CD4-positive, alpha-beta T cell treated with Interleukin-21 for 1 hour (primary cell): ENCODE measurements around the gene PDE6G.
A peak's percentile ranks its signal among the peaks of the same experiment; 100 is the strongest.

Experiments used
- DNase-seq: peaks from one replicate; pipeline ENCODE4 v3.0.0-alpha.2; 2020

The PDE6G gene

GRCh38 chr17:81686614-81687013 is 30.3 kb upstream of the PDE6G start:
- DNase-seq, result no peak

DNA sequence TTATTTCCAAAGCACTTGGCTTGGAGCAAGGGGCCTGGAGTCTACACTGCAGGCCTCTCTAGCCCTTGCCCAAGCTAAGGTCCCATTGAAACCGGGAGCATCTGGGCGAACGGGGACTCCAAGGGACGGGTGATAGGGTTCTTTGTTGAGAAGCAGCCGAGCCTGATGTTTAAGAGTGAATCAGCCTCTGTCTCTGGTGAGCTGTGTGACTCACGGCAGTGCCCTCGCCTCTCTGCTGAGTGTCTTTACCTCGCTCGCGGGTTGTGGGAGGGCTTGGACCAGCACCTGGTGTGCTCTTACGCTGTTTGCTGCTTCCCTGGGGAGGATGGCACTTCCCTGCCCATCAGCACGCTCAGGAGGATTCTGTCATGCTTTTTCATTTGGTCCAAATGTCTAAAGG is 28.8 kb upstream of the PDE6G start:
- DNase-seq, result no peak

GRCh38 chr17:81684442-81684911 is 28.1 kb upstream of the PDE6G start:
- no peak for DNase-seq

- peak; percentile 99 for DNase-seq
Observed at GRCh38 chr17:81683584-81684441, 27.5 kb upstream of the PDE6G start, which contains the start of the genes ARL16 and HGS. Gene ARL16, minus strand, starts transcription at chr17:81683797. Its CDS starts 44 bp downstream, at chr17:81683753. Gene HGS, plus strand, starts transcription at chr17:81684011. Its CDS starts 56 bp downstream, at chr17:81684067.

DNA sequence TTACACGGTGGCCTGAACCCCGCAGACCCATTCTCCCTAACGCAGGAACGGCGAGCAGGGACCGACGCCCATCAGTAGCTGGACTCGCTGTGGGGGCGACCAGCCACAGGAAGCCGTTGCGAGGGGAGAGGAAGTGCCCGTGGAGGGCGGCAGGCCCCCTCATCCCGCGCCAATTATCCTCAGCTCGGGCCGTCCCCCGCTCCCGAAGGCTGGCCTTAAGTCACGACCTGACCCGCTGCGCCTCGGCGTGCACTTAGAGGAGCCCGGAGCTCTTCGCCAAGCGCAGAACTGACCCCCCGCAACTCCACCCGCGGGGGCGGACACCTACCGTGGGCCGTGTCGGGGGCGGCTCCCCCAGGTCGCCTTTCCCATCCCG is 26.9 kb upstream of the PDE6G start:
- DNase-seq, result no peak

GRCh38 chr17:81682565-81683207 is 26.3 kb upstream of the PDE6G start:
- no peak for DNase-seq

DNA sequence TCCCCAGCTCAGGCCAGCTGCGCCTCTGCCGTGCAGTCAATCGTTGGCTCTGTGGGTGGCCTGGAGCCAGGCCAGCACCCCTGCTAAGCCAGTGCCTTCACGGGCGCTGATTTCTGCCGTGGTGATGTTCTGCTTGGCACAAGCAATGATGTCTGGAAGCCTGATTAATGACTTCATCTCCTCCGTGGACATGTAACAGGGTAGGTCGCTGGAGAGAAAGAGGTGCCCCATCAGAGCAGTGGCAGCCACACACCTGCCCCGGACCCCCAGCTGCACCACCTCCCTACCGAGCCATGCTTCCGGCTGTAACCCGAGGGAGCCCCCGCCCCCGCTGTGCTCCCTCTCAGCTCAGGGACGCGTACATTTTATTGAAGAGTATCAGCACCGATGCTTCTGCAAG is 25.3 kb upstream of the PDE6G start:
- DNase-seq, result no peak

DNA sequence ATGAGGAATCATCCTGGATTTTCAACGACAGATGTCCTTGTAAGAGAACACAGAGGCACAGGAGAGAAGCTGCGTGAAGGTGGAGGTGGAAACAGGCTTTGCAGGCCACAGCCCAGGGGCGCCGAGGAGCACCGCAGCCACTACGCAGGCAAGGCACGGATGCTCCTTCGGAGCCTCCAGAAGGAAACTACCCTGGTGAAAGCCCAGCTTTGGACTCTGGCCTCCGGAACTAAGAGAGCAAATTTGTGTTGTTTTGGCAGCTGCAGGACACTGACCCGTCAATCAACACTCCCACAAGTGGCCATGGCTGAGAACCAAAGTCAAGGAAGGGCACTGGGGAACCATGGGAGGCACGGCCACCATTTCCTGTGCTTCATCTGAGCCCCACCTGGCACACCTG is 23.8 kb upstream of the PDE6G start:
- no peak for DNase-seq

GRCh38 chr17:81676906-81677305 is 20.6 kb upstream of the PDE6G start:
- no peak for DNase-seq

- DNase-seq, result peak; percentile 45
Observed at GRCh38 chr17:81675515-81676221, 19.3 kb upstream of the PDE6G start.

DNA sequence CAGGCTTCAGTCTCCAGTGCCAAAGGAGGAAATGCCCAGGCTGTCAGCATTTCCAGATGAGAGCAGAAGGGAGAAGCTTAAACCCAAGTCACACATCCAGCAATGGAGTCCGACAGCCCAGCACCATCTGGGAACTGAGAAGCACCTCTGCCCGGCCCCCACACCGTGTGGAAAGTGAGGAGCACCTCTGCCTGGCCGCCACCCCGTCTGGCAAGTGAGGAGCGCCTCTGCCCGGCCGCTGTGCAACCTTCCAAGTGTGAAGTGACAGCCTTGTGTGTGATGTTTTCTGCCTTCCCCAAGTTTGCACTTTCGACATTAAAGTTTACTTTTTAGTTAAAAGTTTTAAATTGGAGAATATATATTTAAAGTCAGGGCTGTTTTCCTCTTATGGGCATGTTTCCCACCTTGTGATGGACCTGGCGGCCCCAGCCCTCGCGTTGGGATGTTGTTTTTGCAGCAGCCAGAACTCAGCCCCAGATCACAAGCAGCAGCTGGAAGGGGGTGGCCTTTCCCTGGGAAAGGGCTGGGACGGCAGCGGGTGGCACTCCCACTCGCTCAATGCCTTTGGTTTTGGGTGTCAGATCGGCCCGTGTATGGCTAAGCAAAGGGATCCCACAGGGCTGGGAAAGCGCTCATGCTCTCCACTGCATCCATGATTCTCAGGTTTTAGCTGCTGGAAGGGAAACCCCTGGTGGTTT is 17.4 kb upstream of the PDE6G start:
- no peak for DNase-seq

DNA sequence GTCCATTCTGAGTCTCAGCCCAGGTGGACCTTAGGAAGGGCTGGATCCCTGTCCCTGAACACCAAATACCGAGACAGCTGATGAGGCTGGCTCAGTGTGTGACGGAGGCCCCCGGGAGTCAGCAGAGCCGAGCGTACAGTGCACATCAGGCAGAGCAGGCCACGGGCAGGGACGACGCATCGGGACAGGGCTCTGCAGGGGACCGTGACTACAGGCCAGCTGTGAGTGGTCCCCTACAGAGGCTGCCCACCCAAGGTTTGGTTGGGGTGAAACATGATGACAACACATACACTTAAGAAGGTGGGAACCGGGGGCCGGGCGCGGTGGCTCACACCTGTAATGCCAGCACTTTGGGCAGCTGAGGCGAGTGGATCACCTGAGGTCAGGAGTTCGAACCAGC is 16.6 kb upstream of the PDE6G start:
- no peak for DNase-seq

DNA sequence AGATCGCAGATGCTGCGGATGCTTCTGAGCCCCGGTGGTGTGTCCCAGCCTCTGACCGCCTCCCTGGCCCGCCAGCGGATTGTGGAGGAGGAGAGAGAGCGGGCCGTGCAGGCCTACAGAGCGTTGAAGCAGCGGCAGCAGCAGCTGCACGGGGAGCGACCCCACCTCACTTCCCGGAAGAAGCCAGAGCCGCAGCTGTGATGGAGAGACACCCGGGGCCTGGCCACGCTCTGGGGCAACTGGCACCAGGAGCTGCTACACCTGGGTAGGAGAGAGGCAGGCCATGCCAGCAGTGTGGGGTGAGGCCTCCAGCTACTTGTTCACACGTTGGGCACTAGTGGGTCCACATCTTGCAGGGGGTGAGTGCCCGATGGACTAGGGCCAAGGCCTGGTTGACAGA is 16.2 kb upstream of the PDE6G start:
- DNase-seq, result no peak

GRCh38 chr17:81667754-81668153 is 11.4 kb upstream of the PDE6G start:
- DNase-seq, result no peak

DNA sequence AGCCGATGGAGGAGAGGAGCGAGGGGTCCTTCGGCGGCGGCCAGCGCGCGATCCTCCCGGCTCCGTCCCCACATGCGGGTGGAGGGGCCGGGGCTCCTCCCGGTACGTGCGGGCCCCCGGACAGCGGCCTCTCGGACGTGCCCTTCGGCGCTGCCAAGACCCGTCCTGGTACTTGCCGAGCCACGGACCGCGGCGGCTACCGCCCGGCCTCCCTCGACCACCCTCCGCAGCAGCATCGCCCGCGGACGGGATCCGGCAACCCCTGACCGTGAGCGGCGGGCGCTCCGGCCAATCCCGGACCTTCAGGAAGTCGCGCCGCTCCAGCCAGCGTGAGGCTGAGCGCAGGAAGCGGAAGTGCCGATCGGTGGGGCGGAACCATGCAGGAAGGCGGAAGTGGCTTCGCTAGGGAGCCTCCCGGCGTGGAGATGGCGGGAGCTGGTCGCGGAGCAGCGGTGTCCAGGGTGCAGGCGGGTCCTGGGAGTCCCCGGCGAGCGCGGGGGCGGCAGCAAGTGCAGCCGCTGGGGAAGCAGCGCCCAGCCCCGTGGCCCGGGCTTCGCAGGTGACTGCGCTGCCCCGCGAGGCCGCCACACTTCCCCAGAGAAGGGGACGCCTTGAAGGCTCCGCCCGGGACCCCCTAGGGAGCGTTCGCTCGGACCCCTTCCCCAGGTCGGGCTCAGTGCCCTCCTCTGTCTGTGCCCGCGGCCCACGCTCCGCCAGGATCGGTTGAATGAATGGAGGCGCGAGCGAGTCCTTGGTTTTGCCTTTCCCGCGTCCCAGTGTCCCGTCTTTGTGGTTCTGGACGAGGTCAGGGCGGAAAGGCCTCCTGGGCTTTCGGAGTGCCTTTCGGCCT is 10.2 kb upstream of the PDE6G start, which contains the start of the genes CCDC137 and OXLD1:
TSS of gene CCDC137 (plus strand) at position 396 of the 850 bp plus-strand sequence. CDS start at position 426, 30 bp downstream.
TSS of gene OXLD1 (minus strand) at position 264 of the 850 bp plus-strand sequence. CDS start at position 236, 28 bp downstream.
- DNase-seq, result peak; percentile 92

- peak; percentile 28 for DNase-seq
Observed at GRCh38 chr17:81666092-81666341, 9.7 kb upstream of the PDE6G start.

DNA sequence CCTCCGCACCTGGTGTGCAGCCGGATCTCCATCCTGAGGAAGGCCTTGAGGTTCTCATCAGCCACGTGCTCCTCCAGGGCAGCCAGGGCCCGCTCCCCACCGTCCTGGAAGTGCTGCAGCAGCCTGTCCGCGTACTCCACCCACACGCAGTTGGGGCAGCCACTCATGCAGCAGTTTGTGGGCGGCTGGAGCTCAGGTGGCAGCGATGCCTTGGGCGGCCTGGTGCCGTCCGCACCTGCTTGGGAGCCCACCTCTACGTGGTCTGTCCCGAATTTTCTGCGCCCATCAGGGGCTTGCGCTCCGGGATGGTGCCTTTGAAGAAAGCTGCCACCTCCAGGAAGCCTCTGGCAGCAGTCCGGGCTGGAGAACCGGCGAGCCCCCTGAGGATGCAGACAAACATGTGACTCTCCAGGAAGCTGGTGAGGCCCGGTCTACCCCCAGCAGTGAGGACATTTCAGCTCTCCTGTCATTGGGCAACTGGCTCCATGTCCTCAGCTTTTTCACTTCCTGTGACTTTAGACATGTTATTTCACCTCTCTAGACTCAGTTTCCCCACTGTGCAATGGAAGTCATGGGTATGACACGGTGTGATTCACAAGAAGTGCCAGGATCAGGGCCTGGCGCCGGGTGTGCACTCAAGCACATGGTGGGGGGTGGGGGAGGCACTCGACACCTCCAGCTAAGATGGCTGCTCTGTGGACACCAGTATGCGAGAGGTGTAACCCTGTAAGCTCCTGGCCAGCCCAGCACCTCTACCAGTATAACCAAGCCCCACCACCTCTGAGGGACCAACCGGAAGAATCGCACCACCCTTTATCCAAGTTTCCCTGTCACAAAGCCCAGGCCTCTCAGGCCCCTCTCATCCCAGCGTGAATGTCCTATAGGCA is 9.1 kb upstream of the PDE6G start:
- peak; percentile 40 for DNase-seq

DNA sequence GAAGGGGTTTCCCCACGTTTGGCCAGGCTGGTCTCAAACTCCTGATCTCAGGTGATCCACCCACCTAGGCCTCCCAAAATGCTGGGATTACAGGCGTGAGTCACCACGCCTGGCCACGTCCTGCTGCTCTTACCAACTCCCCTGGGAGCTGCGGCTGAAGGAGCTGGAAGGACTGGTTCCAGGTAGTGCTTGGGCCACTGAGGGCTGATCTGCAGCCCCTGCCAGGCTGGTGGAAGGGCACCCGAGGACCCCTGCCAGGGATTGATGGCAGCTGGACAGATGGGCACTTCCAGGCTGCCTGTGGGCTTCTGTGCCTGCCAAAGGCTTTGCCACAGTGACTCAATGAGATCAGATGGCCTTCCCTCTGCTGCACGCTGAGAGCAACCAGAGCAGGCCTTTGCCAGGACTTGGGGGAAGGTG is 7.7 kb upstream of the PDE6G start:
- no peak for DNase-seq

- no peak for DNase-seq
Observed at GRCh38 chr17:81662002-81662401, 5.7 kb upstream of the PDE6G start.

- no peak for DNase-seq
Observed at GRCh38 chr17:81660441-81660840, 4.1 kb upstream of the PDE6G start.

DNA sequence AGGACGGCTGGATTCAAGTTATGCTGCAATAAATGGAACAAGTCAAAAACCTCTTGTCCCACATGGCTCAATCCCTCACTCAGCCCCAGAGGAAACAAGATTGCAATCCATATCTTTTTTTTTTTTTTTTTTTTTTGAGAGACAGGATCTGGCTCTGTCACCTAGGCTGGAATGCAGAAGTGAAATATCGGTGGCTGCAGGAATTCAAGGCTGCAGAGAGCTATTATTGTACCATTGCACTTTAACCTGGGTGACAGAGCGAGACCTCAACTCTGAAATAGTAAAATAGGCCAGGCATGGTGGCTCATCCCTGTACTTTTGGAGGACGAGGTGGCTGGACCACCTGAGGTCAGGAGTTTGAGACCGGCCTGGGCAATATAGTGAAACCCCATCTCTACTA is 2.7 kb upstream of the PDE6G start:
- DNase-seq, result no peak
